Measurements from ENCODE around the gene U2AF2.
A peak's percentile ranks its signal among the peaks of the same experiment; 100 is the strongest.

U2AF2 gene

GRCh38 chr19:55622242-55622969, 32.4 kb upstream of the U2AF2 start:
- no peak for DNase-seq

GRCh38 chr19:55623130-55623529, 31.7 kb upstream of the U2AF2 start:
- no peak for DNase-seq

DNA sequence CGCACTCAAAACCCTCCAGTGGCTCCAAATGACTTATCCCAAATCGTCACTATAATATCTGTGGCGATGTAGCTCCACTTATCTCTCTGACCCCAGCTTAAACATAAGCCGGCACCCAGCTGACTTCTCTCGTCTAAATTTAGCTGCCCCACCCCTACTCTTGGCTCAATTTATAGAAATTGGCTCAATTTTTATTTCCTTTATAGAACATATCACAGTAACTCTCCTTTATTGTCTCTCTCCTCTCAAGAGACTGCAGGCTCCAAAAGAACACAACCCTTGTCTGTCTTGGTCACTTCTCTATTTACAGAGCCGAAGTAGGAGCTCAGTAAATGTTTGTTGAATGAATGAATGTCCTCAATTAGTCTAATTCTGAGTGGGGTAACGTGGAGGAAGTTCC, 31.3 kb upstream of the U2AF2 start:
- no peak for DNase-seq

GRCh38 chr19:55624109-55625003, 30.5 kb upstream of the U2AF2 start, which contains the start of gene ZNF784:
ZNF784 (minus strand) TSS chr19:55624566; CDS start chr19:55624561, 5 bp downstream.
- DNase-seq: peak; percentile 79

DNA sequence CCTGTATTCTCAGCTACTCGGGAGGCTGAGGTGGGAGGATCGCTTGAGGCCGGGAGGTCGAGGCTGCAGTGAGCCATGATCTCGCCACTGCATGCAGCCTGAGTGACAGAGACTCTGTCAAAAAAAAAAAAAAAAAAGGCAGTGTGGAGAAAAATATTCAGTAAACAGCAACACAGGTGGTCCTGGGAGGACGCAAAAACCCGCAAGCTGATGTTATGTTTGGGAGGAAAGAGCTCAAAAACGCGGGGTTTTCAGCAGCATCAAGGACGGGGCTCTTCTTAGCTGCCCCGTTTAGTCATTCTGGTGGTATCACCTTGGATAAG, 29.9 kb upstream of the U2AF2 start:
- DNase-seq: no peak

DNA sequence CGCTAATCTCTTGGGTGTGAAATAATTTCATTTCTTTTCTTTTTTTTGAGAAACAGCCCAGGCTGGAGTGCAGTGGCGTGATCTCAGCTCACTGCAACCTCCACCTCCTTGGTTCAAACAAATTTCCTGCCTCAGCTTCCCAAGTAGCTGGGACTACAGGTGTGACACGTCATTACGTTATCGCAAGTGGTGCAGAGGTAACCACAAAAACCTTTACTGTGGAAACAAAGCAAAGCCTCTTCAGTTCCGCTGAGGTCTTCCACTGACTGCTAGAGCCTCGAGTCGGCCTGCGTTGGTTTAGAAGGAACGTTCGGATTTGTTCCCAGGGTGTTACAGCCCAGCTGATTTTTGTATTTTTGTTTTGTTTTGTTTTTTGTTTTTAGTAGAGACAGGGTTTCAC, 28.5 kb upstream of the U2AF2 start:
- DNase-seq: no peak

DNA sequence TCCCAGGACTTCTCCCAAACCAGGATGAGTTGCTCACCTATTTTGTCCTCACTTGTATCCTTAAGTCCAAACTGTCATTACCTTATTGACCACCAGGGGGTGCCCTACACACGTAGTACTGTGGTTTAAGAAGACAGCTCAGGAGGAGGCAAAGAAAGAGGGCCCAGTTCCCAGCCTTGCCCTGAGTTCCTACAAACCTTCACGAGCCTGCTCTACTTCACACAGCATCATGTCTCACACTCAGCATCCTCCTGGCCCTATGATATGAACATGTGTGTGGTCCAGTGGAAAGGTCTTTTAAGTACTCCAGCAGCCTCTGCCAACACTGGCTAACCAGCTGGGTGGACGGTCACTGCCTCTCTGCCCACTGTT, 22.4 kb upstream of the U2AF2 start:
- peak; percentile 86 for DNase-seq

- DNase-seq: no peak
Measured at GRCh38 chr19:55633861-55634260, 21.0 kb upstream of the U2AF2 start.

DNA sequence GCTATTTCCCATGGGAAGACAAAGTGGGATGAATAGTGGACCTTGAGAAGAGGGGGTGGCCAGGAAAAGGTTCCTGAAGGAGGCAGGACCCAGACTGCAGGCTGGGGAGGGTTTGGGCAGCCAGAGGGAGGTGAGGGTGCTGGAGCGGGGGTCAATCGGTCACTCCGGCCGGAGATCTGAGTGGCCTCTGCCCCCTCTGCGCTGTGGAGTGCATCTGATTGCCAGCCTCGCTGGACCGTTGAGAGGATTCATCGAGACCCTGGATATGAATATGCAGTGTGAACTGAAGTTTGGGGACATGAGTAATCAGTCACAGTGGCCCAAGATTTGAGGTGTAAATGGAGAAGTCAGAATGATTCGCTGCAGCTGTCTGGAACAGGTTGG, 19.5 kb upstream of the U2AF2 start:
- DNase-seq: no peak

DNA sequence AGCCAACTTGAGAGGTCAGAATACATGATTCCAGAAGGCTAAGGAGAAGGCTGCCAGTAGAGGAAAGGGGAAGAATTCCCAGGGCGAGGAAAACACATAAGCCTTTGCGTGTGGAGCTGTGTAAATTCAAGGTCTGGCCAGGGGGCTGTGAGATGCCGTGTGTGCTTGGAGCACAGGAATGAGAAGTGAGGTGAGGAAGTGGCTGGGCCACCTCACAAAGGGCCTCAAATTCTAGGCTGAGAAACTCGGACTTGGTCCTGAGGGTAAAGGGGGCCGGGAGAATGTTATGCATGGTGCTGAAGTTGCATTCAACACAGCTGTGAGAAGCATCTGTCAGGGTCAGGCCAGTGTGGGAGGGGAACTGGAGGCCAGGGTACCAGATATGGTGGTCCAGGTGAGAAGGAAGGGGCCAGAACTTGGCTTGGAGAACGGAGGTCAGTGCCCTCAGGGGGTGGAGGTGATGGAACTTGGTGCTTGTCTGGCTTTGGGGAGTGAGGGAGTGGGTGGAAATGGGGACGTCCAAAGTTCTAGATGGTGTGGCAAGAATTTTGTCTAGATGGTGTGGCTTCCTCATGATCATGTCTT, 18.9 kb upstream of the U2AF2 start:
- no peak for DNase-seq

GRCh38 chr19:55636723-55637122, 18.1 kb upstream of the U2AF2 start:
- no peak for DNase-seq

DNA sequence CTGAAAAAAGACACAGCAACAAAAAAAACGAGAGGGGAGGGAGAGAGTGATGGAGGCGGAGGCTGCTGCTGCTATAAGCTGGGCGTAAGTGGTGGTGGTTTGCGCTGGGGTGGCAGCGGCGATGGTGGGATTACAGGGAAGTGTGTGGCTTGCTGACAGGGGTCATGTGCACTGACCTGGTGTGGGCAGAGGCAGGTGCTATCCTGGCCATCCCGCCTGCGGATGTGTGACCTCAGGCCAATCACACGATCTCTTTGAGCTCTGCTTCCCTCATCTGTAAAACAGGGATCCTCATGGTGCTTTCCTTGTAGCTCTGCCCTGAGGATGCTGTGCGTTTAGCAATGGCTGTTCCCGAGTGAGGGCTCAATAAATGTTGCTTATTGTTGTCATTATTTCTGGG, 17.3 kb upstream of the U2AF2 start:
- DNase-seq: no peak

GRCh38 chr19:55638864-55639359, 15.9 kb upstream of the U2AF2 start:
- no peak for DNase-seq

DNA sequence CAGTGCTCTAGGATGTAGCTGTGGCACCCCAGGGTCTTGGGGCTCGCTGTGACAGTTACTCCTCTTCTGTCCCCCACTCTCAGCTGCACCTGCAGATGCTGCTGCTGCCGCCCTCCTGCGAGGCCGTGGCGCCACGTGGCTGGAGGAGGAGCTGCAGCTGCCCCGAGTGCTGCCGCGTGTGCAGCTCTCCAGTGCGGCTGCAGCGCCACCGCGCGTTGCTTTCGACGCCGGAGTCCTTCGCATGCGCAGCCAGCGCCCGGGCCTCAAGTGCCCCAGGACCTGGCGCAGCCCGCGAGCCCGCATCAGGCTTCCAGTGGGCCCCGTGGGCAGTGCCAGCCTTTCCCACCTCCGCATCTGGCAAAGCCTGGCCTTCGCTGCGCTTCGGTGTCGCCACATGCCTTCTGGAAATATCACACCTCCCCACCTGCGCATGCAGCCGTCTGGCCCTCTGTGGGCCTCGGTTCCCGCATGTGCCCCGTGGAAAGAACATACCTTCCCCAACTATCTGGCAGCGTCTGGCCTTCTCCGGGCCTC, 14.7 kb upstream of the U2AF2 start:
- DNase-seq: peak; percentile 70

- DNase-seq: no peak
Measured at GRCh38 chr19:55640577-55641425, 14.0 kb upstream of the U2AF2 start, which contains the start of gene ZNF580. ZNF580 (plus strand) TSS chr19:55641002; CDS start chr19:55642509, 1,507 bp downstream.

DNA sequence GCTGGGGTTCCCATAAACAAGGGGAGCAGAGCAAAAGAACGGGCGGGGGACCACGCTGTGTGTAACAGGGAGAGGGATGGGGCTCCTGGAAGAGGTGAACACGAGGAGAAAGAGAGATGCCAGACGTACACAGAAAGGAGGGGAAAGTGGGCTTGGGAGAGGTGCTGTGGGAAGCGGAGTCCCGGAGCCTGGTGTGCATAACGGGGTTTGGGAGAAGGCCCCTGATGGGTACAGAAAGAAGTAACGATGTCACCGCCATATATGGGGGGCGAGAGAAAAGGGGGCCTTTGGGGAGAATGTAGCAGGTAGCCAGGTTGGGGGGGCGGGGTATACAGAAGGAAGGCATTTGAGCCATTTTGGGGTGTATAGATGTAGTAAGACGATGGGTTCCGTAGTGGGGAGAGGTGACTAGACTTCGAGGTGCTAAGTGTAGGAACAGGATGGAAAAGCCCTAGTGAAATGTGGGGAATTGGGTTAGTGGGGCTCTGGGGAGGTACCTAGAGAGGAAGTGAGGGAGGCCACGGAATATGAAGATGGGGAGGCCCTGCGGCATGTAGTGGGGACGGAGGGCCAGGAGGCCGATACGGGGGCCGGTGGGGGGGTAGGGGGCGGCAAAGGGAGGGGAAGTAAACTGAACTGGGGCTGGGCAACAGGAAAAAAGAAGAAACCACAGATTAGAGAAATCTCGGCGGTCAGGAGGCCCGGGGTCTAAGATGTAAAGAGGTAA, 13.2 kb upstream of the U2AF2 start:
- no peak for DNase-seq

DNA sequence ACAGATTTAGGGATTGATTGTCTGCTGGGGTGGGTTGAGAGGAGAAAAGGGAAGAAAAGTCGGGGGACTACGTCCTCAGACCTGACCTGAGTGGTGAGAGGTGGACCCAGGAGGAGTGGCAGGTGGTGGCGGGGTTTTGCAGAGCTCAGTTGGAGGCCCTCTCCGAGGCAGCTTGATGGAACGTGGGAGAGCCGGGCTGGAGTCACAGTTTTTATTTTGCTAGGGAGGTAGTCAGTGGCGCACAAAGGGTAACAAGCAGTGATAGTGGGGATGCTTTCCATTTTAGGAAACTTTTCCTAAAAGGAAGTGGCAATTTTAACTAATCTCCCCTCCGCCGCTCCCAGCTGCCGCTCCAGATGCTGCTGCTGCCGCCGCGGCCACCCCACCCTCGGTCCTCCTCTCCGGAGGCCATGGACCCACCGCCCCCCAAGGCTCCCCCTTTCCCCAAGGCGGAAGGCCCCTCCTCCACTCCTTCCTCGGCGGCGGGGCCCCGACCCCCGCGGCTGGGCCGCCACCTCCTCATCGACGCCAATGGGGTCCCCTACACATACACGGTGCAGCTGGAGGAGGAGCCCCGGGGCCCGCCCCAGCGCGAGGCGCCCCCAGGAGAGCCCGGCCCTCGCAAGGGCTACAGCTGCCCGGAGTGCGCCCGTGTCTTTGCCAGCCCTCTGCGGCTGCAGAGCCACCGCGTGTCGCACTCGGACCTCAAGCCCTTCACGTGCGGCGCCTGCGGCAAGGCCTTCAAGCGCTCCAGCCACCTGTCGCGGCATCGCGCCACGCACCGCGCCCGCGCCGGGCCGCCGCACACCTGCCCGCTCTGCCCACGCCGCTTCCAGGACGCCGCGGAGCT, 12.5 kb upstream of the U2AF2 start:
- DNase-seq: no peak

- no peak for DNase-seq
Measured at GRCh38 chr19:55643003-55643886, 11.6 kb upstream of the U2AF2 start, which contains the start of gene ZNF581. ZNF581 (plus strand) TSS chr19:55643649; CDS start chr19:55644572, 923 bp downstream.

GRCh38 chr19:55643887-55644176, 11.0 kb upstream of the U2AF2 start:
- no peak for DNase-seq
